EH (cell line): ENCODE results near the gene TRPM8.
A peak's percentile ranks its signal among the peaks of the same experiment; 100 is the strongest.

Source experiments
- DNase-seq: peaks from one replicate; pipeline ENCODE4 v3.0.0-alpha.2; 2015; ENCODE audit warnings: low read depth

The TRPM8 gene

GRCh38 chr2:234002281-234002680 is 85.1 kb downstream of the TRPM8 start:
- DNase-seq: no peak

GRCh38 chr2:234003972-234004617 is 86.9 kb downstream of the TRPM8 start:
- DNase-seq: peak; percentile 94

- no peak for DNase-seq
These were observed 88.0 kb downstream of the TRPM8 start for GRCh38 chr2:234005126-234005525.

GRCh38 chr2:234006501-234006900 is 89.3 kb downstream of the TRPM8 start:
- no peak for DNase-seq

GRCh38 chr2:234014427-234014826 is 97.3 kb downstream of the TRPM8 start:
- DNase-seq: no peak

- no peak for DNase-seq
These were observed 98.7 kb downstream of the TRPM8 start for GRCh38 chr2:234015861-234016260.

GRCh38 chr2:234019896-234020295 is 102.7 kb downstream of the TRPM8 start:
- no peak for DNase-seq

- DNase-seq: no peak
These were observed 103.2 kb downstream of the TRPM8 start for GRCh38 chr2:234020332-234020731.

GRCh38 chr2:234022424-234022823 is 105.3 kb downstream of the TRPM8 start:
- DNase-seq: no peak

GRCh38 chr2:234024304-234024703 is 107.1 kb downstream of the TRPM8 start:
- DNase-seq: no peak

GRCh38 chr2:234025466-234025865 is 108.3 kb downstream of the TRPM8 start:
- no peak for DNase-seq

GRCh38 chr2:234025891-234026401 is 108.8 kb downstream of the TRPM8 start:
- DNase-seq: peak; percentile 57

GRCh38 chr2:234026693-234027254 is 109.6 kb downstream of the TRPM8 start:
- no peak for DNase-seq

- DNase-seq: no peak
These were observed 110.5 kb downstream of the TRPM8 start for GRCh38 chr2:234027641-234028040.

GRCh38 chr2:234029150-234029733 is 112.1 kb downstream of the TRPM8 start:
- DNase-seq: peak; percentile 20

- DNase-seq: peak; percentile 10
These were observed 114.0 kb downstream of the TRPM8 start for GRCh38 chr2:234031207-234031606.

- peak; percentile 55 for DNase-seq
These were observed 115.2 kb downstream of the TRPM8 start for GRCh38 chr2:234032279-234032856.

- no peak for DNase-seq
These were observed 116.0 kb downstream of the TRPM8 start for GRCh38 chr2:234033174-234033573.

- no peak for DNase-seq
These were observed 116.7 kb downstream of the TRPM8 start for GRCh38 chr2:234033885-234034284.

GRCh38 chr2:234038076-234038802 is 121.1 kb downstream of the TRPM8 start:
- no peak for DNase-seq

GRCh38 chr2:234044157-234044556 is 127.0 kb downstream of the TRPM8 start:
- DNase-seq: peak; percentile 65

- DNase-seq: no peak
These were observed 129.3 kb downstream of the TRPM8 start for GRCh38 chr2:234046521-234046920.
